HepG2 (cell line): ENCODE data around the gene REM2. TPM values are rescaled to one million over a fixed set of nuclear protein-coding genes. Genes with fewer than 3 reads are reported as not detected.
A peak's percentile ranks its signal among the peaks of the same experiment; 100 is the strongest.

Experiments
- ELF1 ChIP-seq: sonication (generic); formaldehyde crosslinking; IDR thresholded peaks from 2 replicates; pipeline ENCODE4 v1.4.0; 2020; ENCODE audit warnings: missing genetic modification reagents
- ETV6 ChIP-seq: sonication (generic); formaldehyde crosslinking; conservative IDR thresholded peaks from 2 replicates; pipeline ENCODE4 v1.4.0; 2020; ENCODE audit warnings: missing genetic modification reagents
- FIP1L1 ChIP-seq: fragments of 200-400 bp; formaldehyde crosslinking; IDR thresholded peaks from 2 replicates; pipeline ENCODE4 v1.6.1; 2018; ENCODE audit warnings: low read depth, mild to moderate bottlenecking, low read length, moderate library complexity, borderline replicate concordance; ENCODE audit not compliant: insufficient read depth
- GPN1 ChIP-seq: sonication (generic); formaldehyde crosslinking; IDR thresholded peaks from 2 replicates; pipeline ENCODE4 v1.5.1; 2020; ENCODE audit warnings: missing genetic modification reagents, borderline replicate concordance
- HOXA7 ChIP-seq: sonication (generic); formaldehyde crosslinking; IDR thresholded peaks from 2 replicates; pipeline ENCODE4 v1.8.1; 2022; ENCODE audit warnings: mild to moderate bottlenecking, missing genetic modification reagents, moderate library complexity
- IRX3 ChIP-seq: sonication (generic); formaldehyde crosslinking; IDR thresholded peaks from 2 replicates; pipeline ENCODE4 v1.8.1; 2023; ENCODE audit warnings: mild to moderate bottlenecking, low read depth, missing genetic modification reagents, borderline replicate concordance
- KAT2B ChIP-seq: fragments of 150-350 bp; IDR thresholded peaks from 2 replicates; pipeline ENCODE4 v1.6.1; 2014; ENCODE audit warnings: low read depth, low read length, borderline replicate concordance
- KDM3A ChIP-seq: IDR thresholded peaks from 2 replicates; pipeline ENCODE4 v1.6.1; 2018; ENCODE audit warnings: low read depth, missing compliant biosample characterization
- NONO ChIP-seq, 2 experiments: fragments of 450-650 bp in 1 of 2; sonication (generic) in 1 of 2; formaldehyde crosslinking in 1 of 2; IDR thresholded peaks in 1 of 2; conservative IDR thresholded peaks in 1 of 2; 2 replicates each; pipeline versions ENCODE4 v1.6.1 to v1.8.0; 2017 to 2022; ENCODE audit warnings: mild to moderate bottlenecking in 1 of 2, missing genetic modification reagents in 1 of 2, moderate library complexity in 1 of 2
- NR2F2 ChIP-seq: IDR thresholded peaks from 2 replicates; pipeline ENCODE4 v1.6.1; 2012; ENCODE audit warnings: low read depth, inconsistent platforms, borderline replicate concordance
- RARA ChIP-seq: IDR thresholded peaks from 2 replicates; pipeline ENCODE4 v1.6.1; 2016; ENCODE audit warnings: missing genetic modification reagents, missing compliant biosample characterization
- SALL1 ChIP-seq: sonication (generic); formaldehyde crosslinking; IDR thresholded peaks from 2 replicates; pipeline ENCODE4 v1.8.0; 2022; ENCODE audit warnings: mild to moderate bottlenecking, missing genetic modification reagents
- SIN3B ChIP-seq: fragments of 150-350 bp; IDR thresholded peaks from 2 replicates; pipeline ENCODE4 v1.6.1; 2014; ENCODE audit warnings: low read length
- SPEN ChIP-seq: sonication (generic); formaldehyde crosslinking; IDR thresholded peaks from 2 replicates; pipeline ENCODE4 v1.5.1; 2020; ENCODE audit warnings: low read depth, mild to moderate bottlenecking, missing genetic modification reagents
- TCF7L2 ChIP-seq: IDR thresholded peaks from 2 replicates; pipeline ENCODE4 v1.6.1; 2011; ENCODE audit warnings: mild to moderate bottlenecking, low read depth, low read length, moderate library complexity
- TFAP4 ChIP-seq: sonication (generic); IDR thresholded peaks from 2 replicates; pipeline ENCODE4 v1.6.1; 2016; ENCODE audit warnings: low read depth, borderline replicate concordance
- ZBTB10 ChIP-seq: sonication (generic); formaldehyde crosslinking; IDR thresholded peaks from 2 replicates; pipeline ENCODE4 v1.4.0; 2020; ENCODE audit warnings: missing genetic modification reagents, borderline replicate concordance
- ZC3H13 ChIP-seq: sonication (generic); formaldehyde crosslinking; IDR thresholded peaks from 2 replicates; pipeline ENCODE4 v1.8.1; 2023; ENCODE audit warnings: mild to moderate bottlenecking, missing genetic modification reagents, moderate library complexity
- ZNF180 ChIP-seq: sonication (generic); formaldehyde crosslinking; IDR thresholded peaks from 2 replicates; pipeline ENCODE4 v1.4.0; 2020; ENCODE audit warnings: low read depth, missing genetic modification reagents, borderline replicate concordance
- ZNF256 ChIP-seq: sonication (generic); formaldehyde crosslinking; conservative IDR thresholded peaks from 2 replicates; pipeline ENCODE4 v1.4.0; 2020; ENCODE audit warnings: missing genetic modification reagents
- ZNF564 ChIP-seq: sonication (generic); formaldehyde crosslinking; IDR thresholded peaks from 2 replicates; pipeline ENCODE4 v1.8.1; 2023; ENCODE audit warnings: mild to moderate bottlenecking, missing genetic modification reagents
- ZNF570 ChIP-seq: sonication (generic); formaldehyde crosslinking; IDR thresholded peaks from 2 replicates; pipeline ENCODE4 v1.4.0; 2020; ENCODE audit warnings: mild to moderate bottlenecking, missing genetic modification reagents, borderline replicate concordance
- ZNF577 ChIP-seq: sonication (generic); formaldehyde crosslinking; IDR thresholded peaks from 2 replicates; pipeline ENCODE4 v1.4.0; 2020; ENCODE audit warnings: mild to moderate bottlenecking, low read depth, missing genetic modification reagents, borderline replicate concordance
- polyA plus RNA-seq, 8 experiments: library from polyadenylated mRNA; depleted of rRNA in 3 of 8; stranded (reverse) in 7 of 8; unstranded in 1 of 8; fragments of >200 nt; fragmentation: Illumina TruSeq in 4 of 8; extraction: Trizol in 4 of 8; gene quantifications; 2 replicates each; pipeline versions ENCODE4 v1.2.1 to v1.2.3, GENCODE V29; 2011 to 2016; ENCODE audit warnings: low read depth in 4 of 8, missing spikeins in 1 of 8, mixed read lengths in 1 of 8; ENCODE audit not compliant: insufficient read depth in 1 of 8
- total RNA-seq, 5 experiments: library from RNA; depleted of rRNA; stranded (reverse); fragments of >200 nt; fragmentation: Illumina TruSeq; extraction: Trizol; gene quantifications; 2 replicates each; pipeline ENCODE4 v1.2.3, GENCODE V29; 2016; ENCODE audit warnings: low read depth in 1 of 5
- TF ChIP-seq, protein P1 (sequence below): sonication (generic); formaldehyde crosslinking; IDR thresholded peaks from 2 replicates; pipeline ENCODE4 v1.5.0; 2020; ENCODE audit warnings: missing genetic modification reagents
- TF ChIP-seq, protein P2 (sequence below): sonication (generic); formaldehyde crosslinking; IDR thresholded peaks from 2 replicates; pipeline ENCODE4 v1.4.0; 2020; ENCODE audit warnings: mild to moderate bottlenecking, missing genetic modification reagents

The REM2 gene
- total and polyA plus RNA-seq, 2 of the 13 experiments (the other 11 are each of a cell fraction or from before 2014, with no cell fraction given): 0.20 TPM; not detected in 1

DNA sequence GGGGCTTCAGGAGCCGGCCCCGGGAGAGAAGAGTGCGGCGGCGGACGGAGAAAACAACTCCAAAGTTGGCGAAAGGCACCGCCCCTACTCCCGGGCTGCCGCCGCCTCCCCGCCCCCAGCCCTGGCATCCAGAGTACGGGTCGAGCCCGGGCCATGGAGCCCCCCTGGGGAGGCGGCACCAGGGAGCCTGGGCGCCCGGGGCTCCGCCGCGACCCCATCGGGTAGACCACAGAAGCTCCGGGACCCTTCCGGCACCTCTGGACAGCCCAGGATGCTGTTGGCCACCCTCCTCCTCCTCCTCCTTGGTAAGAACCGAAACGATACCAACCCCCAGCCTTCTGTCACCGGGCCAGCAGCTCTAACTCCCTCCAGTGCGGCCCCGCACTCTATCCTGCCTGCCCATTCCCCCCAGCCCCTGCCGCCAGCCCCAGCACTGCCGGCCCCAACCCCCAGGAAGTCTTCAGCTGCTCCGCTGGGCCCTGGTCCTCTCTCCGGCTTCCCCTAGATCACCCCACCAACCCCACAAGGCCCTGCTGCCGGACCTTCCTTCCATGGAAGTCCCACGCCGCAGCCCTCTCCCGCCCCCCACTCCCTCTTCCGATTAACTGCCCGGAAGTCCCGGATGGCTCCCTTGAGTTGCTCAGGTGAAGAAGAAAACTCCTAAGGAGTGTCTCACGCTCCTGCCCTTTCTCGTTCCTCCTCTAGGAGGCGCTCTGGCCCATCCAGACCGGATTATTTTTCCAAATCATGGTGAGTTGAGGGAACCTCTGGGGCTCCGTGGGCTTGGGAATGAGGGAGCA is 10.8 kb upstream of the REM2 start (continued):
- TF ChIP-seq ZNF564 (CRISPR knock-in tag) (0 out of 2 replicates have a peak, but pooled peaks have one; percentile 17), KDM3A (CRISPR knock-in tag) (peak; percentile 69), IRX3 (CRISPR knock-in tag) (no peak), TFAP4 (no peak; the same call in 1 of the 2 replicates), ZNF256 (CRISPR knock-in tag) (0 out of 2 replicates have a peak, but pooled peaks have one; percentile 0), HOXA7 (CRISPR knock-in tag) (no peak), ETV6 (CRISPR knock-in tag) (no peak), ZC3H13 (no peak), RARA (CRISPR knock-in tag) (peak; percentile 47; the same call in 1 of the 2 replicates), SPEN (no peak), SALL1 (CRISPR knock-in tag) (peak; percentile 53), ELF1 (CRISPR knock-in tag) (peak; percentile 83), ZBTB10 (CRISPR knock-in tag) (peak; percentile 65; the same call in 1 of the 2 replicates), ZNF570 (CRISPR knock-in tag) (no peak; the same call in 1 of the 2 replicates), ZNF180 (CRISPR knock-in tag) (no peak), TCF7L2 (no peak), FIP1L1 (no peak), GPN1 (no peak), ZNF577 (CRISPR knock-in tag) (0 out of 2 replicates have a peak, but pooled peaks have one; percentile 2), NONO (IDR thresholded peaks at IDR 0.05) (no peak), NONO (CRISPR knock-in tag; conservative IDR thresholded peaks at IDR 0.05) (0 out of 2 replicates have a peak, but pooled peaks have one; percentile 17), SIN3B (0 out of 2 replicates have a peak, but pooled peaks have one; percentile 40), NR2F2 (no peak), KAT2B (no peak)
- TF ChIP-seq, protein P1, sequence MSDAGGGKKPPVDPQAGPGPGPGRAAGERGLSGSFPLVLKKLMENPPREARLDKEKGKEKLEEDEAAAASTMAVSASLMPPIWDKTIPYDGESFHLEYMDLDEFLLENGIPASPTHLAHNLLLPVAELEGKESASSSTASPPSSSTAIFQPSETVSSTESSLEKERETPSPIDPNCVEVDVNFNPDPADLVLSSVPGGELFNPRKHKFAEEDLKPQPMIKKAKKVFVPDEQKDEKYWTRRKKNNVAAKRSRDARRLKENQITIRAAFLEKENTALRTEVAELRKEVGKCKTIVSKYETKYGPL: no peak
- TF ChIP-seq, protein P2, sequence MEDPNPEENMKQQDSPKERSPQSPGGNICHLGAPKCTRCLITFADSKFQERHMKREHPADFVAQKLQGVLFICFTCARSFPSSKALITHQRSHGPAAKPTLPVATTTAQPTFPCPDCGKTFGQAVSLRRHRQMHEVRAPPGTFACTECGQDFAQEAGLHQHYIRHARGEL (CRISPR knock-in tag): no peak; the same call in 1 of the 2 replicates
